IMR-90 (cell line): ENCODE measurements around the gene TMEM218. TPM values are rescaled to one million over a fixed set of nuclear protein-coding genes. Genes with fewer than 3 reads are reported as not detected.

Experiments used
- ATAC-seq: fragments of 200-7000 bp; cut with Tn5 transposase; 2 replicates; pipeline ENCODE4 v1.9.1; 2020; ENCODE audit warnings: low read depth, mild to moderate bottlenecking, moderate library complexity
- BruUV-seq: library from RNA; stranded (reverse); fragments of 400-500 nt; replicated peaks from 2 replicates; lab custom pipeline; 2021; lab: Mats Ljungman, UMichigan
- CTCF ChIA-PET: fragments of 300-600 bp; formaldehyde crosslinking; extraction: SDS; loops from one replicate; lab custom pipeline; 2021; ENCODE audit warnings: antibody characterized with exemption; lab: Yijun Ruan, JAX
- POLR2A ChIA-PET: fragments of 300-600 bp; sonication (Branson Sonifier 250); formaldehyde crosslinking; loops from one replicate; lab custom pipeline; 2022; ENCODE audit warnings: antibody characterized with exemption; ENCODE audit not compliant: unreplicated experiment; lab: Charles Lee
- DNase-seq: peaks from one replicate; pipeline ENCODE4 v3.0.0; 2013
- H2AFZ ChIP-seq: replicated peaks from 2 replicates; pipeline ENCODE3; 2013; ENCODE audit warnings: low read length, mild to moderate bottlenecking; ENCODE audit not compliant: poor library complexity
- H2AK5ac ChIP-seq: 2 replicates; pipeline ENCODE4 v1.6.1; 2013; ENCODE audit warnings: low read depth, low read length, inconsistent platforms
- H2AK9ac ChIP-seq: replicated peaks from 2 replicates; pipeline ENCODE3; 2013; ENCODE audit warnings: mild to moderate bottlenecking, low read depth, low read length, moderate library complexity; ENCODE audit not compliant: poor library complexity
- H2BK120ac ChIP-seq: 2 replicates; pipeline ENCODE4 v1.6.1; 2013; ENCODE audit warnings: low read depth, low read length, inconsistent platforms
- H2BK15ac ChIP-seq: 3 replicates; pipeline ENCODE4 v1.6.1; 2013; ENCODE audit warnings: low read depth, low read length, inconsistent platforms
- H2BK20ac ChIP-seq: 2 replicates; pipeline ENCODE4 v1.6.1; 2013; ENCODE audit warnings: low read depth, mild to moderate bottlenecking, inconsistent platforms, low read length, moderate library complexity
- H2BK5ac ChIP-seq: 2 replicates; pipeline ENCODE4 v1.6.1; 2013; ENCODE audit warnings: mild to moderate bottlenecking, low read depth, low read length, inconsistent platforms; ENCODE audit not compliant: poor library complexity, severe bottlenecking
- H3K14ac ChIP-seq: replicated peaks from 2 replicates; pipeline ENCODE4 v1.6.1; 2013; ENCODE audit warnings: low read depth, low read length, inconsistent platforms
- H3K18ac ChIP-seq: 2 replicates; pipeline ENCODE4 v1.6.1; 2013; ENCODE audit warnings: low read depth, low read length, control low read depth
- H3K23ac ChIP-seq: 2 replicates; pipeline ENCODE4 v1.6.1; 2013; ENCODE audit warnings: low read depth, low read length, inconsistent platforms
- H3K27ac ChIP-seq: 2 replicates; pipeline ENCODE4 v1.5.1; 2013; ENCODE audit warnings: mild to moderate bottlenecking, control low read depth, low read length; ENCODE audit not compliant: insufficient read depth
- H3K27me3 ChIP-seq: 2 replicates; pipeline ENCODE4 v1.6.1; 2013; ENCODE audit warnings: low read length; ENCODE audit not compliant: control insufficient read depth, insufficient read depth
- H3K36me3 ChIP-seq: 2 replicates; pipeline ENCODE4 v1.6.1; 2013; ENCODE audit warnings: low read length, mixed read lengths; ENCODE audit not compliant: control insufficient read depth, insufficient read depth
- H3K4ac ChIP-seq: 2 replicates; pipeline ENCODE4 v1.6.1; 2013; ENCODE audit warnings: low read depth, low read length, inconsistent platforms
- H3K4me1 ChIP-seq: 2 replicates; pipeline ENCODE4 v1.6.1; 2013; ENCODE audit warnings: low read length, mixed read lengths; ENCODE audit not compliant: control insufficient read depth, insufficient read depth
- H3K4me2 ChIP-seq: 2 replicates; pipeline ENCODE4 v1.6.1; 2013; ENCODE audit warnings: low read depth, mild to moderate bottlenecking, control low read depth, low read length, moderate library complexity
- H3K4me3 ChIP-seq: 2 replicates; pipeline ENCODE4 v1.5.1; 2013; ENCODE audit warnings: low read depth, mild to moderate bottlenecking, control low read depth, low read length, moderate library complexity; ENCODE audit not compliant: insufficient read depth
- H3K56ac ChIP-seq: 2 replicates; pipeline ENCODE4 v1.6.1; 2013; ENCODE audit warnings: low read length, inconsistent platforms; ENCODE audit not compliant: insufficient read depth; ENCODE audit errors: extremely low read depth
- H3K79me1 ChIP-seq, 2 experiments: 2 replicates each; pipeline ENCODE4 v1.6.1; 2013; ENCODE audit warnings: low read length in 2 of 2, inconsistent platforms in 1 of 2, low read depth in 1 of 2
- H3K9ac ChIP-seq: 2 replicates; pipeline ENCODE4 v1.6.1; 2013; ENCODE audit warnings: low read depth, low read length, control low read depth
- H3K9me1 ChIP-seq: 2 replicates; pipeline ENCODE4 v1.6.1; 2013; ENCODE audit warnings: low read length, inconsistent platforms; ENCODE audit not compliant: insufficient read depth
- H3K9me3 ChIP-seq: 2 replicates; pipeline ENCODE4 v1.6.1; 2013; ENCODE audit warnings: low read length; ENCODE audit not compliant: control insufficient read depth, insufficient read depth
- H4K20me1 ChIP-seq: 2 replicates; pipeline ENCODE4 v1.6.1; 2013; ENCODE audit warnings: low read length, inconsistent platforms; ENCODE audit not compliant: insufficient read depth
- H4K5ac ChIP-seq: 2 replicates; pipeline ENCODE4 v1.6.1; 2013; ENCODE audit warnings: mild to moderate bottlenecking, low read depth, low read length, control low read depth
- H4K8ac ChIP-seq, 2 experiments: 2 replicates each; pipeline ENCODE4 v1.6.1; 2013; ENCODE audit warnings: low read depth in 2 of 2, low read length in 2 of 2, control low read depth in 1 of 2, inconsistent platforms in 1 of 2
- H4K91ac ChIP-seq: 2 replicates; pipeline ENCODE4 v1.6.1; 2013; ENCODE audit warnings: low read depth, low read length, inconsistent platforms; ENCODE audit not compliant: insufficient read depth
- BHLHE40 ChIP-seq: fragments of 150-350 bp; IDR thresholded peaks from 2 replicates; pipeline ENCODE4 v1.6.1; 2016; ENCODE audit warnings: mild to moderate bottlenecking, low read depth, low read length
- CEBPB ChIP-seq: IDR thresholded peaks from 2 replicates; pipeline ENCODE4 v1.6.1; 2012; ENCODE audit warnings: low read depth, low read length, improper control_type of control experiment
- CHD1 ChIP-seq: IDR thresholded peaks from 2 replicates; pipeline ENCODE4 v1.6.1; 2012; ENCODE audit warnings: low read depth, low read length, improper control_type of control experiment
- FOS ChIP-seq: fragments of 150-350 bp; IDR thresholded peaks from 2 replicates; pipeline ENCODE4 v1.6.1; 2016; ENCODE audit warnings: low read depth, low read length
- MAFK ChIP-seq: IDR thresholded peaks from 2 replicates; pipeline ENCODE4 v1.6.1; 2012; ENCODE audit warnings: low read depth, low read length, improper control_type of control experiment
- MAZ ChIP-seq: IDR thresholded peaks from 2 replicates; pipeline ENCODE4 v1.6.1; 2012; ENCODE audit warnings: low read depth, mild to moderate bottlenecking, low read length, improper control_type of control experiment, moderate library complexity, borderline replicate concordance
- MXI1 ChIP-seq: IDR thresholded peaks from 2 replicates; pipeline ENCODE4 v1.6.1; 2012; ENCODE audit warnings: low read depth, mild to moderate bottlenecking, low read length, moderate library complexity, borderline replicate concordance
- NFE2L2 ChIP-seq: fragments of 150-350 bp; IDR thresholded peaks from 2 replicates; pipeline ENCODE4 v1.6.1; 2016; ENCODE audit warnings: low read depth, mild to moderate bottlenecking, low read length
- POLR2A ChIP-seq: IDR thresholded peaks from 2 replicates; pipeline ENCODE4 v1.6.1; 2012; ENCODE audit warnings: mild to moderate bottlenecking, low read depth, low read length
- RAD21 ChIP-seq: IDR thresholded peaks from 2 replicates; pipeline ENCODE4 v1.6.1; 2012; ENCODE audit warnings: low read length, improper control_type of control experiment
- RCOR1 ChIP-seq: IDR thresholded peaks from 2 replicates; pipeline ENCODE4 v1.6.1; 2012; ENCODE audit warnings: mild to moderate bottlenecking, low read length, improper control_type of control experiment; ENCODE audit not compliant: insufficient replicate concordance
- RFX5 ChIP-seq: IDR thresholded peaks from 2 replicates; pipeline ENCODE4 v1.8.0; 2012; ENCODE audit warnings: low read depth, mild to moderate bottlenecking, low read length, moderate library complexity
- SMC3 ChIP-seq: fragments of 150-350 bp; IDR thresholded peaks from 2 replicates; pipeline ENCODE4 v1.6.1; 2016; ENCODE audit warnings: low read depth, mild to moderate bottlenecking, antibody characterized with exemption, low read length, moderate library complexity
- WGBS, 2 experiments: methylation state at CpG; one replicate each; pipeline versions ENCODE4 v1.1.5 to v1.1.7; 2013; ENCODE audit warnings: missing lambda C conversion rate in 2 of 2; ENCODE audit not compliant: insufficient read length in 1 of 2; ENCODE audit errors: extremely low coverage in 2 of 2; 5-methylcytosine and 5-hydroxymethylcytosine counted together
- dilution Hi-C: fragments of 300-500 bp; cut with HindIII; formaldehyde crosslinking; loops from one replicate; pipeline ENCODE4 v1.14.3; 2018; ENCODE audit warnings: low sequenced_read_pairs; ENCODE audit not compliant: unreplicated experiment
- in situ Hi-C: fragments of 300-500 bp; cut with MboI; formaldehyde crosslinking; loops from 3 replicates; pipeline ENCODE4 v1.14.3; 2019; ENCODE audit warnings: low sequenced_read_pairs, inconsistent platforms, mixed read lengths
- intact Hi-C: fragments of 100-400 bp; cut with micrococcal nuclease; formaldehyde crosslinking; loops from 2 replicates; pipeline ENCODE4 v1.10.0; 2022
- polyA plus RNA-seq, 3 experiments: library from polyadenylated mRNA; depleted of rRNA; stranded (reverse); fragments of >200 nt; gene quantifications; 2 replicates each; pipeline ENCODE4 v1.2.3, GENCODE V29; 2012; ENCODE audit warnings: low replicate concordance in 1 of 3
- total RNA-seq: library from RNA; depleted of rRNA; stranded (reverse); fragments of >200 nt; gene quantifications from 2 replicates; pipeline ENCODE4 v1.2.3, GENCODE V29; 2012
- TF ChIP-seq, protein P1 (sequence below): conservative IDR thresholded peaks from 2 replicates; pipeline ENCODE4 v1.5.1; 2012; ENCODE audit warnings: mild to moderate bottlenecking, low read depth, low read length, improper control_type of control experiment
- TF ChIP-seq, protein P2 (sequence below): fragments of 150-350 bp; IDR thresholded peaks from 2 replicates; pipeline ENCODE4 v1.6.1; 2016; ENCODE audit warnings: low read depth, mild to moderate bottlenecking, low read length, moderate library complexity, borderline replicate concordance
- TF ChIP-seq, protein P3 (sequence below): fragments of 150-350 bp; IDR thresholded peaks from 2 replicates; pipeline ENCODE4 v1.6.1; 2017; ENCODE audit warnings: mild to moderate bottlenecking, antibody characterized with exemption, low read length, low read depth

Gene TMEM218
- total and polyA plus RNA-seq, 2 of the 4 experiments (the other 2 are of a cell fraction), result 19.4 to 23.0 TPM

DNA sequence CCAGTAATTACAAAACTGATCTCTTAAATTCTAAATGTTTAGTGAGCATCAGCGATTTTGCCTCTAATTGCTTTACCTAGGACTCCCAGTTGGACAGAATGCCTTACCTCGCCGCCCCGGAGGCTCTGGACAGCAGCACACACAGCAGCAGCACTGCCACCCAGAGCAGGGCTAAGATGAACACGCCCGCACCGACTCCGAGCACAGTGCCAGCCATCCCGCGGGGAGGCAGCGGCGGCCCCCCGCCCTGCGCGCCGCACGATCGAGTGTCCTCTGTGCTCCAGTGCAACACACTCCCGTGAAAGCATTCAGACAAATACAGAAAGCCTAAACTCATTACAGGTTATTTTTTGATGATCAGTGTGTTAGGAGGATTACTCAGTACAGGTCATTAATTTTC lies 9.4 kb downstream of the TMEM218 start:
- CTCF ChIA-PET, result no interaction called here
- intact Hi-C loops (no loop called here), dilution Hi-C loops (no loop called here), in situ Hi-C loops (no loop called here)
- peaks cover 2% of the 10 kb centered on the region; the same call in 1 of the 2 replicates for H3K4me1 ChIP-seq
- H3K23ac ChIP-seq, result no peak overlapping the region
- no peak overlapping the region for H3K56ac ChIP-seq
- H2AK5ac ChIP-seq, result no peak overlapping the region
- H3K18ac ChIP-seq, result no peak overlapping the region
- no peak overlapping the region for H2AK9ac ChIP-seq
- H4K91ac ChIP-seq, result no peak overlapping the region
- no peak overlapping the region for H2BK20ac ChIP-seq
- H2AFZ ChIP-seq, result no peak overlapping the region
- peaks cover 11% of the 10 kb centered on the region for H3K36me3 ChIP-seq
- no peak overlapping the region for H2BK120ac ChIP-seq
- WGBS, 2 experiments, result 95% methylated on average over 4 of the region's 19 CpGs; no CpG with 5 or more reads in 1 of the 2 experiments
- no peak overlapping the region for H2BK5ac ChIP-seq
- POLR2A ChIA-PET, result no interaction called here
- no TSS peak for BruUV-seq
- no peaks in the 10 kb centered on the region for H3K9me1 ChIP-seq
- TF ChIP-seq NFE2L2 (no peak), CHD1 (no peak), MXI1 (no peak), SMC3 (no peak), BHLHE40 (no peak), MAZ (no peak), CEBPB (no peak), RAD21 (no peak), RCOR1 (no peak), RFX5 (no peak), FOS (no peak), MAFK (no peak), POLR2A (no peak)
- TF ChIP-seq, protein P1, sequence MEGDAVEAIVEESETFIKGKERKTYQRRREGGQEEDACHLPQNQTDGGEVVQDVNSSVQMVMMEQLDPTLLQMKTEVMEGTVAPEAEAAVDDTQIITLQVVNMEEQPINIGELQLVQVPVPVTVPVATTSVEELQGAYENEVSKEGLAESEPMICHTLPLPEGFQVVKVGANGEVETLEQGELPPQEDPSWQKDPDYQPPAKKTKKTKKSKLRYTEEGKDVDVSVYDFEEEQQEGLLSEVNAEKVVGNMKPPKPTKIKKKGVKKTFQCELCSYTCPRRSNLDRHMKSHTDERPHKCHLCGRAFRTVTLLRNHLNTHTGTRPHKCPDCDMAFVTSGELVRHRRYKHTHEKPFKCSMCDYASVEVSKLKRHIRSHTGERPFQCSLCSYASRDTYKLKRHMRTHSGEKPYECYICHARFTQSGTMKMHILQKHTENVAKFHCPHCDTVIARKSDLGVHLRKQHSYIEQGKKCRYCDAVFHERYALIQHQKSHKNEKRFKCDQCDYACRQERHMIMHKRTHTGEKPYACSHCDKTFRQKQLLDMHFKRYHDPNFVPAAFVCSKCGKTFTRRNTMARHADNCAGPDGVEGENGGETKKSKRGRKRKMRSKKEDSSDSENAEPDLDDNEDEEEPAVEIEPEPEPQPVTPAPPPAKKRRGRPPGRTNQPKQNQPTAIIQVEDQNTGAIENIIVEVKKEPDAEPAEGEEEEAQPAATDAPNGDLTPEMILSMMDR, result no peak
- TF ChIP-seq, protein P2, sequence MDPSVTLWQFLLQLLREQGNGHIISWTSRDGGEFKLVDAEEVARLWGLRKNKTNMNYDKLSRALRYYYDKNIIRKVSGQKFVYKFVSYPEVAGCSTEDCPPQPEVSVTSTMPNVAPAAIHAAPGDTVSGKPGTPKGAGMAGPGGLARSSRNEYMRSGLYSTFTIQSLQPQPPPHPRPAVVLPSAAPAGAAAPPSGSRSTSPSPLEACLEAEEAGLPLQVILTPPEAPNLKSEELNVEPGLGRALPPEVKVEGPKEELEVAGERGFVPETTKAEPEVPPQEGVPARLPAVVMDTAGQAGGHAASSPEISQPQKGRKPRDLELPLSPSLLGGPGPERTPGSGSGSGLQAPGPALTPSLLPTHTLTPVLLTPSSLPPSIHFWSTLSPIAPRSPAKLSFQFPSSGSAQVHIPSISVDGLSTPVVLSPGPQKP, result no peak
- TF ChIP-seq, protein P3, sequence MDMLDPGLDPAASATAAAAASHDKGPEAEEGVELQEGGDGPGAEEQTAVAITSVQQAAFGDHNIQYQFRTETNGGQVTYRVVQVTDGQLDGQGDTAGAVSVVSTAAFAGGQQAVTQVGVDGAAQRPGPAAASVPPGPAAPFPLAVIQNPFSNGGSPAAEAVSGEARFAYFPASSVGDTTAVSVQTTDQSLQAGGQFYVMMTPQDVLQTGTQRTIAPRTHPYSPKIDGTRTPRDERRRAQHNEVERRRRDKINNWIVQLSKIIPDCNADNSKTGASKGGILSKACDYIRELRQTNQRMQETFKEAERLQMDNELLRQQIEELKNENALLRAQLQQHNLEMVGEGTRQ, result no peak
- peaks cover 0 to 9% of the 10 kb centered on the region in 2 experiments; a peak in 1 of 4 replicates for H3K79me1 ChIP-seq
- no peak overlapping the region for H3K27ac ChIP-seq
- H4K5ac ChIP-seq, result no peak overlapping the region
- ATAC-seq, result no peak
- H3K14ac ChIP-seq, result no peak overlapping the region
- H3K4ac ChIP-seq, result no peak overlapping the region
- no peak for DNase-seq
- no peaks in the 10 kb centered on the region for H4K20me1 ChIP-seq
- no peaks in the 10 kb centered on the region for H3K27me3 ChIP-seq
- no peaks in the 10 kb centered on the region for H3K9me3 ChIP-seq
- no peak overlapping the region for H4K8ac ChIP-seq
- H2BK15ac ChIP-seq, result no peak overlapping the region
- no peak overlapping the region for H3K9ac ChIP-seq
- H3K4me3 ChIP-seq, result no peak overlapping the region
- H3K4me2 ChIP-seq, result no peak overlapping the region
